ENCODE results near the gene DYNLT1.

- no peak for TF ChIP-seq EZH2 (IDR thresholded peaks at IDR 0.05)
- TF ChIP-seq POLR2AphosphoS5 (IDR thresholded peaks at IDR 0.05; ENCODE audit: borderline replicate concordance, low read depth, low read length) = no peak
- no peak for TF ChIP-seq FOXP2 (optimal IDR thresholded peaks at IDR 0.05; ENCODE audit: control extremely low read depth, extremely low read length, insufficient read depth)
These were observed 18.0 kb downstream of the DYNLT1 start for GRCh38 chr6:158626360-158627167.
